ENCODE measurements around the gene EEF1G. TPM values are rescaled to one million over a fixed set of nuclear protein-coding genes. Genes with fewer than 3 reads are reported as not detected.
A peak's percentile ranks its signal among the peaks of the same experiment; 100 is the strongest.

EEF1G gene
- total and polyA plus RNA-seq, 2 donors (not counting 1 experiment from before 2014, with no cell fraction given) = 1,582 to 1,867 TPM

DNA sequence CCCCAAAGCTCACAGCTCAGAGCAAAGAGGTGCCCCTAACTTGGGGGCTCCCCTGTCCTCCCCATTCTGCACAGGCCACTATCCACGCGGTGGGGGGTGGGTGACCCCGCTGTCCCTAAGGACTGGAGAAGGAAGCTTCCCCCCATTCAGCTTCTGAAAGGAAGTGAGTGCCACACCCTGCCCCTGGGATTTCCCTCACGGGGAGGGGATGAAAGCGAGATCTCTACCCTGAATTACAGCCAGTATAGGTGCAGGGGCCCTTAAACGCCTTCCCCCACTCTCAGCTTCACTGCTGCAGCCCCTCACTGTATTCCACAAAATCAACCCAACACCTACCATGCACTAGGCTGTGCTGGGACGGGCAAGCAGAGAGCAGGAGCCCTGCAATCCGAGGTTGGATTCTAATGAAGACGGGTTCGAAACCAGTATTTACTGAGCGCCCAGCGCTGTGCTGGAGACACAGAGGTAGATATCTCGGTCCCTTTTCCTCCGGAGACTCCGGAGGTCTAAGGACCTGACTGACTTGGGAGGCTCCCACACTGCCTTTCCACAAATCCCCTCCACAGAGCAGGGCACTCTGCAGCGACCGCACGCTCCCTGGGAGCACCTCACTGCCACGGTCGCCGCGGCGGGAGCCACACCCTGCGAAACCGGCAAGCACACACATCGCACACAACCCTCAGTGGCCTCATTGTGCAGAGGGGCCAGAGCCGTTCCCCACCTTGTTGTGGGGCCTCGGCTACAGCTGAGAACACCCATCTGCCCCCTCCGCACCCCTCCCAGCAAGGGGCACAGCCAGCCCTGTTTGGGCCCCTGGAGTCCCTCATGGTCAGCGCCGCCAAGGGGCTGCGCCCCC is 28.9 kb downstream of the EEF1G start:
- DNase-seq (peak; percentile 64), ATAC-seq (ENCODE audit: low read depth) (no peak)
- CTCF ChIA-PET = interaction anchor here (0.7 to 11.1 kb wide), 7 partner anchors 11 to 150 kb away, joined by 3 to 376 read pairs (median 19); partner anchors contain the start of gene TUT1
- no peaks in the 10 kb centered on the region for H3K36me3 ChIP-seq (replicated peaks in 1 of 2; ENCODE audit: control extremely low read depth in 1 of 2, control insufficient read depth in 1 of 2, extremely low read depth in 1 of 2, insufficient read depth in 2 of 2, low read length in 1 of 2)
- H3K4me1 Mint-ChIP-seq = peaks cover 72% of the 10 kb centered on the region
- intact Hi-C loops (cut with micrococcal nuclease) = loop anchor here (5.0 kb wide), 2 partner anchors 47 to 48 kb away; partner anchors contain the start of gene TUT1
- H3K27me3 Mint-ChIP-seq = no peaks in the 10 kb centered on the region
- H3K4me3 Mint-ChIP-seq = peak overlapping the region; percentile 97
- peaks cover 72% of the 10 kb centered on the region for H3K79me2 ChIP-seq (ENCODE audit: control insufficient read depth, insufficient read depth, low read length)
- H4K20me1 ChIP-seq (ENCODE audit: control insufficient read depth, insufficient read depth, low read length, poor library complexity, severe bottlenecking) = peaks cover 56% of the 10 kb centered on the region
- H3K9ac ChIP-seq (ENCODE audit: low read length) = peak overlapping the region; percentile 98
- H3K4me3 ChIP-seq (ENCODE audit: control extremely low read depth in 1 of 5, extremely low read depth in 1 of 5, insufficient read depth in 1 of 5, low read depth in 2 of 5, low read length in 4 of 5) = peak overlapping the region; percentile 69 to 99 (median 93)
- peaks cover 53 to 69% of the 10 kb centered on the region in 2 donors for H3K4me1 ChIP-seq (ENCODE audit: control insufficient read depth in 2 of 2, insufficient read depth in 2 of 2, low read length in 2 of 2)
- no peaks in the 10 kb centered on the region for H3K9me3 Mint-ChIP-seq (ENCODE audit: insufficient read depth)
- POLR2A ChIA-PET = interaction anchor here (0.6 to 7.3 kb wide), 4 partner anchors 11 to 323 kb away, joined by 3 to 119 read pairs (median 7); partner anchors contain the start of gene SCGB1A1
- peak overlapping the region; percentile 97 for H3K4me2 ChIP-seq (replicated peaks; ENCODE audit: low read depth, low read length, poor library complexity, severe bottlenecking)
- H3K9me3 ChIP-seq (ENCODE audit: control extremely low read depth in 1 of 3, control insufficient read depth in 2 of 3, insufficient read depth in 1 of 3, low read length in 2 of 3) = no peaks in the 10 kb centered on the region
- H3K27ac Mint-ChIP-seq = peak overlapping the region; percentile 97
- H3K27ac ChIP-seq (ENCODE audit: low read length in 2 of 2) = peak overlapping the region; percentile 91 to 94
- H3K27me3 ChIP-seq (replicated peaks in 1 of 4; ENCODE audit: control extremely low read depth in 1 of 4, control insufficient read depth in 3 of 4, insufficient read depth in 4 of 4, low read length in 3 of 4) = no peaks in the 10 kb centered on the region
- TF ChIP-seq, protein P1, sequence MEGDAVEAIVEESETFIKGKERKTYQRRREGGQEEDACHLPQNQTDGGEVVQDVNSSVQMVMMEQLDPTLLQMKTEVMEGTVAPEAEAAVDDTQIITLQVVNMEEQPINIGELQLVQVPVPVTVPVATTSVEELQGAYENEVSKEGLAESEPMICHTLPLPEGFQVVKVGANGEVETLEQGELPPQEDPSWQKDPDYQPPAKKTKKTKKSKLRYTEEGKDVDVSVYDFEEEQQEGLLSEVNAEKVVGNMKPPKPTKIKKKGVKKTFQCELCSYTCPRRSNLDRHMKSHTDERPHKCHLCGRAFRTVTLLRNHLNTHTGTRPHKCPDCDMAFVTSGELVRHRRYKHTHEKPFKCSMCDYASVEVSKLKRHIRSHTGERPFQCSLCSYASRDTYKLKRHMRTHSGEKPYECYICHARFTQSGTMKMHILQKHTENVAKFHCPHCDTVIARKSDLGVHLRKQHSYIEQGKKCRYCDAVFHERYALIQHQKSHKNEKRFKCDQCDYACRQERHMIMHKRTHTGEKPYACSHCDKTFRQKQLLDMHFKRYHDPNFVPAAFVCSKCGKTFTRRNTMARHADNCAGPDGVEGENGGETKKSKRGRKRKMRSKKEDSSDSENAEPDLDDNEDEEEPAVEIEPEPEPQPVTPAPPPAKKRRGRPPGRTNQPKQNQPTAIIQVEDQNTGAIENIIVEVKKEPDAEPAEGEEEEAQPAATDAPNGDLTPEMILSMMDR (IDR thresholded peaks at IDR 0.05) = no peak
- no peak for TF ChIP-seq EZH2 (IDR thresholded peaks at IDR 0.05; ENCODE audit: borderline replicate concordance, insufficient read depth, low read depth, low read length, poor library complexity, severe bottlenecking)
- peak overlapping the region; percentile 11 for H2AFZ ChIP-seq (ENCODE audit: insufficient read depth, low read depth, low read length, poor library complexity, severe bottlenecking)
- WGBS (ENCODE audit: insufficient coverage) = 6% methylated on average over 29 of the region's 32 CpGs

Data from B cell (primary cell).